Measurements from ENCODE around the gene PACRG. TPM values are rescaled to one million over a fixed set of nuclear protein-coding genes. Genes with fewer than 3 reads are reported as not detected.
A peak's percentile ranks its signal among the peaks of the same experiment; 100 is the strongest.

Gene PACRG
- total and polyA plus RNA-seq, 2 experiments from 2014 or later, result not detected

- DNase-seq, result no peak
- Histone ChIP-seq H3K4me3 (no peak overlapping the region), H4K20me1 (ENCODE audit: insufficient read depth) (no peaks in the 10 kb centered on the region), H2AFZ (no peak overlapping the region), H3K27me3 (replicated peaks; ENCODE audit: insufficient read depth) (no peaks in the 10 kb centered on the region), H3K9me2 (ENCODE audit: insufficient read depth) (no peaks in the 10 kb centered on the region), H3K9ac (no peak overlapping the region), H3K4me1 (ENCODE audit: insufficient read depth) (no peaks in the 10 kb centered on the region), H3K79me2 (ENCODE audit: insufficient read depth) (no peaks in the 10 kb centered on the region), H3K36me3 (ENCODE audit: low read depth) (no peaks in the 10 kb centered on the region), H3K9me3 (ENCODE audit: low read depth) (no peaks in the 10 kb centered on the region), H3K27ac (no peak overlapping the region), H3K4me2 (ENCODE audit: unreplicated experiment) (no peak overlapping the region), H3F3A (ENCODE audit: insufficient read depth) (no peaks in the 10 kb centered on the region)
- TF ChIP-seq EZH2phosphoT487 (IDR thresholded peaks at IDR 0.05; ENCODE audit: insufficient read depth, low read depth), result no peak
- TF ChIP-seq EZH2 (IDR thresholded peaks at IDR 0.05; ENCODE audit: insufficient read depth, poor library complexity, severe bottlenecking), result no peak
- in situ Hi-C loops (cut with MboI), result no loop called here
- WGBS, 2 experiments (ENCODE audit: low coverage in 1 of 2, low lambda C conversion rate in 2 of 2, missing lambda C conversion rate in 2 of 2), result 59 to 75% methylated on average over 8 of the region's 8 CpGs
These were observed 58.0 kb downstream of the PACRG start for GRCh38 chr6:162785632-162786242.

GRCh38 chr6:162798546-162799266, 70.9 kb downstream of the PACRG start:
- Histone ChIP-seq H3K9me3 (ENCODE audit: low read depth) (no peaks in the 10 kb centered on the region), H3K9me2 (ENCODE audit: insufficient read depth) (no peaks in the 10 kb centered on the region), H3K4me3 (no peak overlapping the region), H3K4me1 (ENCODE audit: insufficient read depth) (no peaks in the 10 kb centered on the region), H3K27me3 (replicated peaks; ENCODE audit: insufficient read depth) (no peaks in the 10 kb centered on the region), H3K36me3 (ENCODE audit: low read depth) (no peaks in the 10 kb centered on the region), H4K20me1 (ENCODE audit: insufficient read depth) (no peaks in the 10 kb centered on the region), H3K4me2 (ENCODE audit: unreplicated experiment) (no peak overlapping the region), H2AFZ (no peak overlapping the region), H3K79me2 (ENCODE audit: insufficient read depth) (no peaks in the 10 kb centered on the region), H3F3A (ENCODE audit: insufficient read depth) (no peaks in the 10 kb centered on the region), H3K27ac (no peak overlapping the region), H3K9ac (no peak overlapping the region)
- no peak for TF ChIP-seq EZH2phosphoT487 (IDR thresholded peaks at IDR 0.05; ENCODE audit: insufficient read depth, low read depth)
- no peak for TF ChIP-seq EZH2 (IDR thresholded peaks at IDR 0.05; ENCODE audit: insufficient read depth, poor library complexity, severe bottlenecking)
- in situ Hi-C loops (cut with MboI), result no loop called here
- WGBS, 2 experiments (ENCODE audit: low coverage in 1 of 2, low lambda C conversion rate in 2 of 2, missing lambda C conversion rate in 2 of 2), result 49 to 53% methylated on average over 4 of the region's 4 CpGs
- no peak for DNase-seq

GRCh38 chr6:162814426-162814973, 86.7 kb downstream of the PACRG start:
- Histone ChIP-seq H3K9ac (no peak overlapping the region), H3K4me1 (ENCODE audit: insufficient read depth) (no peaks in the 10 kb centered on the region), H3K4me2 (ENCODE audit: unreplicated experiment) (no peak overlapping the region), H3K9me3 (ENCODE audit: low read depth) (no peaks in the 10 kb centered on the region), H3K79me2 (ENCODE audit: insufficient read depth) (no peaks in the 10 kb centered on the region), H3K27me3 (replicated peaks; ENCODE audit: insufficient read depth) (no peaks in the 10 kb centered on the region), H3K9me2 (ENCODE audit: insufficient read depth) (no peaks in the 10 kb centered on the region), H4K20me1 (ENCODE audit: insufficient read depth) (no peaks in the 10 kb centered on the region), H3K27ac (no peak overlapping the region), H2AFZ (no peak overlapping the region), H3F3A (ENCODE audit: insufficient read depth) (no peaks in the 10 kb centered on the region), H3K36me3 (ENCODE audit: low read depth) (no peaks in the 10 kb centered on the region), H3K4me3 (no peak overlapping the region)
- in situ Hi-C loops (cut with MboI), result no loop called here
- TF ChIP-seq EZH2 (IDR thresholded peaks at IDR 0.05; ENCODE audit: insufficient read depth, poor library complexity, severe bottlenecking), result no peak
- TF ChIP-seq EZH2phosphoT487 (IDR thresholded peaks at IDR 0.05; ENCODE audit: insufficient read depth, low read depth), result no peak
- 70 to 72% methylated on average over 10 of the region's 10 CpGs for WGBS, 2 experiments (ENCODE audit: low coverage in 1 of 2, low lambda C conversion rate in 2 of 2, missing lambda C conversion rate in 2 of 2)
- no peak for DNase-seq

- Histone ChIP-seq H3K4me3 (no peak overlapping the region), H3K9me3 (ENCODE audit: low read depth) (no peaks in the 10 kb centered on the region), H2AFZ (no peak overlapping the region), H3K9me2 (ENCODE audit: insufficient read depth) (peaks cover 2% of the 10 kb centered on the region; the same call in 1 of the 2 replicates), H3K4me2 (ENCODE audit: unreplicated experiment) (no peak overlapping the region), H3K4me1 (ENCODE audit: insufficient read depth) (no peaks in the 10 kb centered on the region), H3K36me3 (ENCODE audit: low read depth) (no peaks in the 10 kb centered on the region), H4K20me1 (ENCODE audit: insufficient read depth) (no peaks in the 10 kb centered on the region), H3K27ac (no peak overlapping the region), H3K79me2 (ENCODE audit: insufficient read depth) (no peaks in the 10 kb centered on the region), H3K27me3 (replicated peaks; ENCODE audit: insufficient read depth) (no peaks in the 10 kb centered on the region), H3K9ac (no peak overlapping the region), H3F3A (ENCODE audit: insufficient read depth) (no peaks in the 10 kb centered on the region)
- WGBS, 2 experiments (ENCODE audit: low coverage in 1 of 2, low lambda C conversion rate in 2 of 2, missing lambda C conversion rate in 2 of 2), result 3 to 4% methylated on average over 6 of the region's 6 CpGs
- TF ChIP-seq EZH2phosphoT487 (IDR thresholded peaks at IDR 0.05; ENCODE audit: insufficient read depth, low read depth) (no peak), EZH2 (IDR thresholded peaks at IDR 0.05; ENCODE audit: insufficient read depth, poor library complexity, severe bottlenecking) (no peak)
- peak; percentile 22 for DNase-seq
- in situ Hi-C loops (cut with MboI), result no loop called here
These were observed 89.4 kb downstream of the PACRG start for GRCh38 chr6:162817196-162817595.
